GM12878 (cell line): ENCODE results near the gene SYTL5. TPM values are rescaled to one million over a fixed set of nuclear protein-coding genes. Genes with fewer than 3 reads are reported as not detected.

Source experiments
- ATAC-seq: fragments of 200-7000 bp; cut with Tn5 transposase; 3 replicates; pipeline ENCODE4 v1.9.1; 2020; ENCODE audit warnings: mild to moderate bottlenecking, moderate library complexity
- BruUV-seq: library from RNA; stranded (reverse); fragments of 400-500 nt; replicated peaks from 2 replicates; lab custom pipeline; 2021; lab: Mats Ljungman, UMichigan
- CTCF ChIA-PET: fragments of 300-600 bp; sonication (Branson Sonifier 250); formaldehyde crosslinking; extraction: SDS; loops from one replicate; lab custom pipeline; 2021; ENCODE audit warnings: inconsistent platforms; lab: Yijun Ruan, JAX
- POLR2A ChIA-PET: fragments of 350-600 bp; formaldehyde crosslinking; extraction: SDS; loops from one replicate; lab custom pipeline; 2021; ENCODE audit warnings: inconsistent platforms; lab: Charles Lee
- RAD21 ChIA-PET: fragments of 300-600 bp; sonication (Branson Sonifier 250); formaldehyde crosslinking; loops from one replicate; lab custom pipeline; 2023; ENCODE audit warnings: antibody characterized with exemption; ENCODE audit not compliant: unreplicated experiment; lab: Charles Lee
- SMC1A ChIA-PET: fragments of 300-600 bp; sonication (Branson Sonifier 250); formaldehyde crosslinking; loops from one replicate; lab custom pipeline; 2023; ENCODE audit not compliant: unreplicated experiment, uncharacterized antibody; lab: Charles Lee
- DNase-seq: peaks from one replicate; pipeline ENCODE4 v3.0.0-alpha.2; 2011; ENCODE audit warnings: low read depth, low spot score
- FAIRE-seq: peaks from 3 replicates; lab custom pipeline; 2011; peaks lifted over from hg19 to GRCh38; lab: Jason Lieb, UNC
- H2AFZ ChIP-seq: 2 replicates; pipeline ENCODE4 v1.6.0; 2011; ENCODE audit warnings: low read depth, low read length, control low read depth; ENCODE audit not compliant: control insufficient read depth
- H3K27ac ChIP-seq: 2 replicates; pipeline ENCODE4 v1.5.1; 2011; ENCODE audit warnings: control low read depth; ENCODE audit not compliant: control insufficient read depth, insufficient read depth
- H3K27me3 ChIP-seq, 2 experiments: replicated peaks in 1 of 2; 2 replicates each; pipeline versions ENCODE4 v1.6.0 to v1.6.1; 2011; ENCODE audit warnings: low read length in 1 of 2; ENCODE audit not compliant: control insufficient read depth in 2 of 2, insufficient read depth in 2 of 2
- H3K36me3 ChIP-seq, 2 experiments: 2 replicates each; pipeline ENCODE4 v1.5.1; 2011; ENCODE audit warnings: low read length in 1 of 2; ENCODE audit not compliant: control insufficient read depth in 2 of 2, insufficient read depth in 2 of 2
- H3K4me1 ChIP-seq: 2 replicates; pipeline ENCODE4 v1.6.1; 2011; ENCODE audit warnings: mild to moderate bottlenecking, low read length, moderate library complexity, mixed read lengths; ENCODE audit not compliant: control insufficient read depth, insufficient read depth
- H3K4me2 ChIP-seq: 2 replicates; pipeline ENCODE4 v1.6.0; 2011; ENCODE audit warnings: control low read depth; ENCODE audit not compliant: control insufficient read depth, insufficient read depth
- H3K4me3 ChIP-seq: fragments of 200-600 bp; sonication (generic); 2 replicates; pipeline ENCODE4 v1.5.1; 2016
- H3K79me2 ChIP-seq: 2 replicates; pipeline ENCODE4 v1.6.0; 2011; ENCODE audit warnings: low read length; ENCODE audit not compliant: control insufficient read depth, insufficient read depth
- H3K9ac ChIP-seq: 2 replicates; pipeline ENCODE4 v1.8.0; 2011; ENCODE audit warnings: low read length, control low read depth, mixed read lengths; ENCODE audit not compliant: control insufficient read depth, insufficient read depth
- H3K9me3 ChIP-seq: replicated peaks from 3 replicates; pipeline ENCODE4 v1.5.1; 2011; ENCODE audit warnings: mild to moderate bottlenecking, low read length; ENCODE audit not compliant: control insufficient read depth, insufficient read depth
- H4K20me1 ChIP-seq: 2 replicates; pipeline ENCODE4 v1.6.0; 2011; ENCODE audit not compliant: control insufficient read depth, insufficient read depth
- BCLAF1 ChIP-seq: fragments of 450-650 bp; IDR thresholded peaks from 2 replicates; pipeline ENCODE4 v1.6.1; 2017; ENCODE audit warnings: antibody characterized with exemption, mild to moderate bottlenecking, moderate library complexity
- CREB1 ChIP-seq: IDR thresholded peaks from 2 replicates; pipeline ENCODE4 v1.6.1; 2012; ENCODE audit warnings: low read depth, mild to moderate bottlenecking, inconsistent platforms
- CREM ChIP-seq: IDR thresholded peaks from 2 replicates; pipeline ENCODE4 v1.6.1; 2014; ENCODE audit warnings: antibody characterized with exemption, low read depth
- EGR1 ChIP-seq, 2 experiments: IDR thresholded peaks; 1 replicate in 1 of 2; 2 replicates in 1 of 2; pipeline ENCODE4 v1.6.1; 2011 to 2012; ENCODE audit warnings: low read depth in 2 of 2, low read length in 2 of 2, borderline replicate concordance in 1 of 2, mild to moderate bottlenecking in 1 of 2, moderate library complexity in 1 of 2
- PKNOX1 ChIP-seq: fragments of 450-650 bp; IDR thresholded peaks from 2 replicates; pipeline ENCODE4 v1.6.1; 2016; ENCODE audit warnings: mild to moderate bottlenecking
- RCOR1 ChIP-seq: conservative IDR thresholded peaks from 2 replicates; pipeline ENCODE4 v1.6.1; 2012; ENCODE audit warnings: low read depth, low read length, improper control_type of control experiment
- SMAD1 ChIP-seq: fragments of 450-650 bp; IDR thresholded peaks from 2 replicates; pipeline ENCODE4 v1.6.1; 2018; ENCODE audit warnings: mild to moderate bottlenecking, low read depth; ENCODE audit not compliant: partially characterized antibody
- TARDBP ChIP-seq: IDR thresholded peaks from 2 replicates; pipeline ENCODE4 v1.6.1; 2016; ENCODE audit warnings: borderline replicate concordance
- ZNF384 ChIP-seq: IDR thresholded peaks from 2 replicates; pipeline ENCODE4 v1.6.1; 2012; ENCODE audit warnings: low read depth, mild to moderate bottlenecking, low read length, improper control_type of control experiment, borderline replicate concordance
- WGBS: methylation state at CpG from one replicate; pipeline ENCODE4 v1.1.6; 2016; ENCODE audit warnings: low lambda C conversion rate; ENCODE audit not compliant: insufficient replicate concordance, insufficient coverage; ENCODE audit errors: missing lambda C conversion rate; 5-methylcytosine and 5-hydroxymethylcytosine counted together
- in situ Hi-C: fragments of 300-500 bp; cut with MboI; formaldehyde crosslinking; loops from 9 replicates; pipeline ENCODE4 v1.14.3; 2018; ENCODE audit warnings: mixed read lengths
- intact Hi-C: fragments of 100-400 bp; cut with micrococcal nuclease; formaldehyde crosslinking; loops from one replicate; pipeline ENCODE4 v1.14.2; 2022; ENCODE audit not compliant: unreplicated experiment
- polyA plus RNA-seq, 11 experiments: library from polyadenylated mRNA; depleted of rRNA in 4 of 11; unstranded in 6 of 11; stranded (reverse) in 5 of 11; fragments of >200 nt; fragmentation: Nextera tagmentation in 4 of 11; fragmentation: Illumina TruSeq in 1 of 11; extraction: Ambion mirVana in 4 of 11; extraction: Trizol in 1 of 11; gene quantifications; 1 replicate in 1 of 11; 2 replicates in 10 of 11; pipeline versions ENCODE4 v1.2.1 to v1.2.3, GENCODE V29; 2011 to 2016; ENCODE audit warnings: inconsistent platforms in 2 of 11, missing spikeins in 2 of 11, low read depth in 1 of 11
- total RNA-seq, 4 experiments: library from RNA; depleted of rRNA in 3 of 4; stranded (reverse); fragments of >200 nt in 3 of 4; fragmentation: Illumina TruSeq in 1 of 4; extraction: Trizol in 1 of 4; gene quantifications; 2 replicates each; pipeline versions ENCODE4 v1.2.1 to v1.2.3, GENCODE V29; 2013 to 2021

SYTL5 gene
- total and polyA plus RNA-seq, 10 of the 15 experiments (the other 5 are each of a cell fraction or from before 2014, with no cell fraction given) = 0.01 to 0.20 (median 0.04) TPM; not detected in 3

GRCh38 chrX:38000706-38001105 lies 5.6 kb upstream of the SYTL5 start:
- SMC1A ChIA-PET = interaction anchor here (1.6 to 1.8 kb wide), 2 partner anchors 9 to 166 kb away, joined by 4 to 6 read pairs; no protein-coding TSS in a partner anchor
- H3K27me3 ChIP-seq = no peaks in the 10 kb centered on the region
- in situ Hi-C loops (no loop called here), intact Hi-C loops (no loop called here)
- no peak overlapping the region for H3K4me3 ChIP-seq
- no peak overlapping the region for H3K9ac ChIP-seq
- no peak overlapping the region for H3K4me2 ChIP-seq
- no peaks in the 10 kb centered on the region for H3K4me1 ChIP-seq
- CTCF ChIA-PET = interaction anchor here (1.7 kb wide), 1 partner anchor 165 kb away, joined by 6 read pairs; no protein-coding TSS in a partner anchor
- ATAC-seq (no peak), DNase-seq (no peak), FAIRE-seq (no peak)
- H3K79me2 ChIP-seq = no peaks in the 10 kb centered on the region
- H2AFZ ChIP-seq = no peak overlapping the region
- BruUV-seq = no TSS peak
- no peaks in the 10 kb centered on the region for H4K20me1 ChIP-seq
- H3K36me3 ChIP-seq = no peaks in the 10 kb centered on the region
- TF ChIP-seq CREM = no peak
- TF ChIP-seq CREB1 = no peak
- no peak for TF ChIP-seq ZNF384
- no peak for TF ChIP-seq TARDBP
- no peak for TF ChIP-seq SMAD1
- no peak for TF ChIP-seq RCOR1
- no peak for TF ChIP-seq BCLAF1
- TF ChIP-seq PKNOX1 = no peak
- no peak for TF ChIP-seq EGR1 (IDR thresholded peaks at IDR 0.05; ENCODE audit: borderline replicate concordance in 1 of 2, low read depth in 2 of 2, low read length in 2 of 2)
- RAD21 ChIA-PET = no interaction called here
- H3K9me3 ChIP-seq = no peaks in the 10 kb centered on the region; the same call in 2 of the 3 replicates
- POLR2A ChIA-PET = no interaction called here
- no peak overlapping the region for H3K27ac ChIP-seq
- WGBS = 70% methylated on average over 17 of the region's 17 CpGs
